ENCODE measurements around the gene RNF223.

The RNF223 gene

DNA sequence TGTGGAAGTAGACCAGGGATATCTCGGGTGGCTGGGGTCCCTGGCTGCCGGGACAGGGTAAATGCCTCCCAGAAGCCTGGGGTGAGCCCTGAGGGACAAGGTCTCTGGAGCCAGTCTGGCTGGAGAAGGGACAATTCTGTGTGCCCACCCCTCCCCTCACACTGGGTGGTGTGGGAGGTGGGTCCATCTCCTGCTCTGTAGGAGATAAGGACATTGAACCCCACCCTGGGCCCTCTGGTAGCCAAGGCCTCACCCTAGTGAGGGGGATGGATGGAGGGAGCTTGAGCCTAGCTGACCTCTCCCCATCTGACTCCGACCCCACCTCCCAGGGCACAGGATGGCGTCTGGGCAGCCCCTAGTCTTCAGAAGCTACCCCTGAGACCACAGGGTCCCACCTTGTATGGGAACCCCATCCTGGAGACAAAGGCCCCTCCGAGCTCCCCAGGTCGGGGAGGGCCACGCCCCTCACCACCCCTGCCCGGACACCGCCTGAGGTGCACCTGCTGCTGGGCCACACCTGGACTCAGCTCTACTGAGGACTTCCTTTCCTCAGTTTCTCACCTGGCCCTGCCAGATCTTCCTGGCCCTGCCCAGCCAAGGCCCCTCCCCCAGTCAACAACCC is 49.8 kb downstream of the RNF223 start:
- no peak for DNase-seq

DNA sequence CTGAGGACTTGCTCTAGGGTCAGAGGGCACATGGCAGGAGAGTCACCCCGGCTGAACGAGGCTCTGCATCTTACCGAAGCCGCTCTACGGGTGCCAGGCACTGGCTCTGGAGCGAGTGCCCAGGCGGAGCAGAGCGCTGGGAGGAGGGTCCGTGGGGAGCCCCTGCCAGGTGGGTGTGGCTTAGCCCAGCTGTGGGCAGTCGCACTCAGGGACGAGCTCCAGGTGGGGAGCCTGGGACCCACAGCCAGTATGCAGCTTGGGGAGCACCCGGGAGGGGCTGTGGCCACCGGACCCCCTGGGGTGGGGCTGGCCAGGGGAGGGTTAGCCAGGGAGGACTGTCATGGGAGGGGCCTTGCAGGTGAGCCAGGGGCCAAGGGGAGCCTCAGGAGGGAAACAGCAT is 50.4 kb downstream of the RNF223 start:
- no peak for DNase-seq

DNA sequence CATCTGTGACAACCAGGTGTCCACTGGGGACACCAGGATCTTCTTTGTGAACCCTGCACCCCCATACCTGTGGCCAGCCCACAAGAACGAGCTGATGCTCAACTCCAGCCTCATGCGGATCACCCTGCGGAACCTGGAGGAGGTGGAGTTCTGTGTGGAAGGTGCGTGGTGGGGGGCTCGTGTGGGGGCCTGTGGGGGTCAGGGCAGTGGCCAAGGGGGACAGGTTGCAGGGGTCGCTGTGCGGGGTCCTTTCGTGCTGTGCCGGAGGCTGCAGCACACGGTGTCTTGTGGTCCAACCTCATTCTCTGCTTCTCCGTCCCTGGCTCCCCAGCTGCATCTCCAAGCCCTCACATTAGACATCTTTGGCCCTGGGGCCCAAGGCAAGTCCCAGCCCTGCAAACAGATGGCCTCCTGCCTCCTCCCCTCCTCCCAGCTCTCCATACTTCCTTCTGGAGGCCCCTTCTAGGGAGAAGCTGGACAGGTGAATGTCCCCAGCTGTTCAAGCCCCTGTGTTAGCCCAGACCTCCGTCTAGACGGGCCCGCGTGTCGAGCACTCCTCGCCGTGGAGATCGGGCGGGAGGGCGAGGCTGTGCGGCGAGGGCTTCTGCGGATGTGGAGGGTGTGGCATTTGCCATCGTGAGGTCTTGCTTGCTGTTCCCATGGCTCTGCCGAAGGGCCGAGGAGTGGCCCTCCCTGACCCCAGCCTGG is 51.6 kb downstream of the RNF223 start:
- no peak for DNase-seq

DNA sequence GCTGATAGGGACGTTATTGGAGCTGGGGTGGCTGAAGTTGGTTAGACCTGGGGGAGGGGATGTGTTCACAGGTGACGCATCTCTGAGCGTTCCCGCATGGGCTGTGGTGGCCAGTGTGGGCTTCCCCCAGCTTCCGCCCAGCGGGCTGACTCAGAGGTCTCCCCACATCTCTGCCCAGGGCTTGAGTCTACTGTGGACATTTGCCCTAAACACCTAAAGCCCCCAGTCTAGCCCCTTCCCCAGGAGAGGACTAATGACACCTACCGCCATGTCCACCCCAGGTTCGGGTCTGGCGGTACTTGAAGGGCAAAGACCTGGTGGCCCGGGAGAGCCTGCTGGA is 52.2 kb downstream of the RNF223 start:
- no peak for DNase-seq

DNA sequence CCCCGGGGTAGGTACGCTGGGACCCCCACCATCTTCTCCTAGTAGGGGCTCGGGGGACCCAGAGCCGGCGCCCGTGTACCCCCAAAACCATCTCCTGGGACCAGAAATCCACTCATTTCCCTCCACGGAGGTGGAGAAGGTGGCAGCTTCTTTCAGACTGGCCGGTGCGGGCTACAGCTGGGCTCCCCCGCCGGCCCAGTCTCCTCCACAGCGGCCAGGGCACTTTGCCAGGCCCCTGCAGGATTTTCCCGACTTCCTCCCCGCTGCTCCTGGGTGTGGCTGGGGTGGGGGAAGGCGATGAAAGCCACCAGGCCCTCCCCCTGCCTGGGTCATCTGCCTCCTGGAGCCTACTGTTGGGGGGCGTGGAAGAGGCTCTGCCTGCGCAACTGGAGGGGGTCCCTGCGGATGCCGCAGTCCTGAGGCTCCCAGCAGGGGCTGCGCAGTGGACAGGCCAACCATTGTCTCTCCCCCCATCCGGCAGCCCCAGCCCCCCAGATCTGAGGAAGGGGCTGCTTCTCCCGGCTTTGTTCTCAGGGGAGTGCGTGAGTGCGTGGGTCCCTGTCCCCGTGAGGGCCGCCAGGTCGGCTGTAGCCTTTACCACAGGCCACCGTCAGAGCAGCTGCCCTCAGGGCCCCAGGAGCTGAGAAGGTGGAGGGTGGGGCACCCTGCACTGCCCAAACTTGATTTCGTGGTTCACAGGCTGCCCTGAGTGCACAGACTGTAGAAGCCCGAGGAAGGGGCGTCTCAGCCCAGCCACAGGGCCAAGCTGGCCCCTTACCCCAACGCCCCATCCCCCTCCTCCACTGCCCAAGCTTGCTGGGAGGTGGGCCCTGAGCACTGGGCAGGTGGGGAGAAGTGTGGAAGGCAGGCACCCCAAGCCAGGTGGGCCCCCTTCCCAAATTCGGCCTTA is 52.8 kb downstream of the RNF223 start:
- DNase-seq, result peak; percentile 58
